GM19372 (cell line): ENCODE results near the gene TCOF1.
A peak's percentile ranks its signal among the peaks of the same experiment; 100 is the strongest.

ENCODE experiments used
- ATAC-seq: cut with Tn5 transposase; IDR thresholded peaks from one replicate; pipeline ENCODE4 v1.9.1; 2021; ENCODE audit warnings: mild to moderate bottlenecking, low read depth, moderate library complexity; ENCODE audit not compliant: unreplicated experiment

Gene TCOF1

DNA sequence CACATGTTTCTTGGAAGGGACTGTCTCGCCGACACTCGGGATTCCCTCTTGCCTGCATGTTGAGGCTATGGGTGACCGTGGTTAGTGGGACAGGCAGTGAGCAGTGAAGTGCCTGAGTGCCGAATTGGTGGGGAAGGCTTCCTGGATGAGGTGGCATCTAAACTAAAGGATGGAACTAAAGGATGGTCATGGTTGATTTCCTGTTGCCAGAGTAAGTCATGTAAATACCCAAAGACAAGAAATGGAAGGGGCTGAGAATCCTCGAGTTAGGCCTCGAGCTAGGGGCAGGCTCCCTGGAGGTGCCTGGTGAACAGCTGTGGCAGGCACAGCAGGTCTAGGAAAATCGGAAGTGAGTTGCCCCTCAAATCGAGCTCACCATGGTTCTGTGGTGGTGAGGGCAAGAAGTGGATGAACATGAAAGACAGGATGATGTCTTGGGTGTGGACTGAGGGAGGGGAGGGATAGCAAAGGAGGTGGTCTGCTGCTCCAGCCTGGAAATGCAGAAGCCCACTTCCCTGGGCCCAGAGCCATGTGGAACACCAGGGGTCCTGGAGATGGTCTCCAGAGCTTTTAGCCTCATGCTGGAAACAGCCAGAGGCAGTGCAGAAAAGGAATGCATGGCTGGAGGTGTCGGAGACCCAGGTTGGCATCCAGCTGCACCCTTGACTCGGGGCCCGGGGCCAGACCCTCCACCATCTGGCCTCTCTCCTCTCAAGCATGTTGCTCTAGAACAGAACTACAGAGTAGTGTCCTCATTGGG is 43.0 kb downstream of the TCOF1 start:
- no peak for ATAC-seq

DNA sequence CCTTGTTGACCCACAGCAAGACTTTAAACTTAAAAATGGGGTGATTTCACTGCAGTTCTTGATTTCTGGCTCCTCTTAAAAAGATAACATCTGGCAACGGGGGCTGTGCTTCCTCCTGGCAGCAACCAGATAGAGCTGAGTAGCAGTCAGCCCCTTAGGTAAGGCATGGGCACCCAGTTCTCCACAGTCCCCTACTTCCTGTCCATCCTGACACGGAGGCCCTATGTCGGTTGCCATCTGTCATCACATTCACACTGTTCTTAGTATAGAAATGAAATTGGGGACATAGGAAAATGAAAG is 43.5 kb downstream of the TCOF1 start:
- ATAC-seq = no peak

DNA sequence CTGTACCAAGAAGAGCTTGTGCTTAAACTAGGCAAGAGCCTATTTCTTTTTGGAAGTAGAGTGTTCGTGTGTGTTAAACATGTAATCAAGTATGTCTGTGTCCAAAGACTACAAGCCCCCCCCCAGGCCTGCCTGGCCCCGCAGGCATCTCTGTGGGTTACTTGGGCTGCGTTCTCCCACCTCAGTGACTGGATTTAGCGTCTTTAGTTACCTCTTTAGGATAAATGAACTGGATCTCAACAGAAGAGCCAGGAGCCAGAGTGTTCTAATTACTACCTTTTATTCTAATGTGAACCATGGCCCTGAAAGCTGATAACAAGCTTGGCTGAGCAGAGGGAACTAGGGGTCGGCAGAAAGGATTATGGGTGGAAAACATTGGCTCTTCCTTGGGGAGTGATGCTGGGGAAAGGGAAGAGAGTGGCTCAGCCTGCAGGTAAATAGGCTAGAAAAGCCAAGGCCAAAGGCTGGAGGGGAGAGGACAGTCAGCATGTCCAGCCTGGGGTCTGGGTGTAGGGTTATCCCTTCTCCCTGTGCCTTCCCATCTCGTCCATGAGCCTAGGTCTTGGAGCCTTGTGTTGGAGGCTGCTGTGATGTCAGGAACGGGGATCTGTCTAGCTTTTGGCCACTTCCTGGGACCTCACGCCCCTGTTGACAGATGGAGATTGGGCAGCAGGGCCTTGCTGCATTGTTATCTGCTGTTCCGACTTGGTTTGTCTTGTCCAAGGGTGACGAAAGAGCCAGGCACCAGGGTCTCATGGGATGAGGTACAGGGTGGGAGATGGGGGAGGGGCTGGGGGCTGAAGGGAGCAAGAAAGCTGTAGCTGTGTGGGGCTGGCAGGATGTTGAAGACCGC is 44.1 kb downstream of the TCOF1 start:
- ATAC-seq = no peak

DNA sequence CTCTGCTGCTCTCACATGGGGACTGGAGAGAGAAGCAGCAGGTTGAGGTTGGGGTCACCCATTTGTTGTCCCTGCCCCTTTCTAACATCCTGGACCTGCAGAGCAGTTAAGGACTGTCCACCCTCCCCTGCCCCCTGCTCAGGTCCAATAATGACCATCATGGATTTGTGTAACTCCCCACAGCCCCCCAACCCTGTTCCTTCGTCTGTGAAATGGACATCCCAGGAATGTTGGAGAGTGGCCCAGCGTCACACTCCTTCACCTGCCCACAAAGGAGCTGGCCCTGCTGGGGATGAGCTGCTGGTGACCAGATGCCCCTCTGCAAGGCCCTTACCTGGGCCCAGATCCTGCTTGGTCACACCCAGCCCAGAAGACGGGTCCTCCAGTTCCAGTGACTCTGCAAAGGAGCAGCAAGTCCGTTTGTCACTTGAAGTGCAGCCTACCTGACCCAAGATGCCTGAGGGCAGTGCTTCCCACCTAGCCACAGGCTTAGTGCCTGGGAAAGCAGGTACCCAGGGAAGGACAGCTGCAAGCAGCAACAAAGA is 44.8 kb downstream of the TCOF1 start:
- ATAC-seq = no peak

- ATAC-seq = no peak
These were observed 45.4 kb downstream of the TCOF1 start for GRCh38 chr5:150402901-150403342.

DNA sequence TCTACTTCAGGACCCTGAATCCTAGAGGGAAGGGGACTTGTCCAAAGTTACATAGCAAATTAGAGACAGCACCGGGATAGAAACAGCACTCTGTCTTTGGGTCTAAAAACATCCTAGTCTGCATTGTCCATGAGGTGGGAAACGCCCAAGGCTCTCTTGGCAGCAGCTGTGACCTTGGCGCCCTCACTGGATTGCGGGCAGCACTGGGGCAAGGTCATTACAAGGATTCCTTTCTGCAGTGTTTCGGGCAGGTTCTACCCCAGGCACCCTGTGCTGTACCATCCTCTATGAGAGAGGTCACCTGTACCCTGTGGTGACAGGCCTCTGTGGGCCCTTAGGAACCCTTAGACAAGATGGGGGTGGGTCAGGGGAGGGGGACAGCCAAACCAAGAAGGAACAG is 46.6 kb downstream of the TCOF1 start:
- ATAC-seq = no peak

GRCh38 chr5:150404535-150404934 is 47.0 kb downstream of the TCOF1 start:
- ATAC-seq = no peak

- no peak for ATAC-seq
These were observed 47.7 kb downstream of the TCOF1 start for GRCh38 chr5:150404941-150405816.

GRCh38 chr5:150406103-150406722 is 48.7 kb downstream of the TCOF1 start:
- ATAC-seq = no peak

GRCh38 chr5:150406723-150407095 is 49.2 kb downstream of the TCOF1 start:
- no peak for ATAC-seq

- no peak for ATAC-seq
These were observed 49.7 kb downstream of the TCOF1 start for GRCh38 chr5:150407096-150407720.

DNA sequence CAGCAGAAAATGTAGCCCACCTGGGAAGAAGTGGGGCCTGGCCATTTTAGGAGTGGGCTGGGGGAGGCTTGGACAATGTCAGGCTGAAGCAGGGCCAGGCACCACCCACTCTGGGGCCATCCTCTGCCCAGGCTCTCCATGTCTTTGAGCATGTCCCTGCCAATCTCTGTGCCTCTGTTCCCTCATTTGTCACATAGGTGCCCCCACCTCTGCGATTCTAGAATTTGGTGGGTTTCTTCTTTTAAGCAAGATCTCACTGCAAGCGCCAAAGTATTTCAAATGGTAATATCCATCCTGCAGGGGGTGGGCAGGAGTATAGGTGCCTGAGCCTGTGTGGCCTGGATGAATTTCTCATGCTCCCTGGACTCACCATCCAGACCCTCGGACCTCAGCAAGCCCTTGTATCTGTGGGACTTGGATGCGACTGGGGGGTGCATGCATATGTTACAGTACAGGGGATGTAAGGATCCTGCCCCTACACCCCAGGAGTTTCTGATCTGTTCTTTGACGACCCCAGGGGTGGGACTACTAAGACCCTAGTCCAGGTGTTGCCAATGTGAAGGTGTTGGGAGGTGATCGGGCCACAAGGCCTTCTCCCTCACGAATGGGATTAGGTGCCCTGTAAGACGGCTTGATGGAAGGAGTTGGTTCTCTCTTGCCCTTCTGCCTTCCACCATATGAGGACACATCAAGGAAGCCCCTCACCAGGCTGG is 50.9 kb downstream of the TCOF1 start:
- no peak for ATAC-seq

GRCh38 chr5:150409638-150410523 is 52.4 kb downstream of the TCOF1 start:
- ATAC-seq = peak; percentile 27

DNA sequence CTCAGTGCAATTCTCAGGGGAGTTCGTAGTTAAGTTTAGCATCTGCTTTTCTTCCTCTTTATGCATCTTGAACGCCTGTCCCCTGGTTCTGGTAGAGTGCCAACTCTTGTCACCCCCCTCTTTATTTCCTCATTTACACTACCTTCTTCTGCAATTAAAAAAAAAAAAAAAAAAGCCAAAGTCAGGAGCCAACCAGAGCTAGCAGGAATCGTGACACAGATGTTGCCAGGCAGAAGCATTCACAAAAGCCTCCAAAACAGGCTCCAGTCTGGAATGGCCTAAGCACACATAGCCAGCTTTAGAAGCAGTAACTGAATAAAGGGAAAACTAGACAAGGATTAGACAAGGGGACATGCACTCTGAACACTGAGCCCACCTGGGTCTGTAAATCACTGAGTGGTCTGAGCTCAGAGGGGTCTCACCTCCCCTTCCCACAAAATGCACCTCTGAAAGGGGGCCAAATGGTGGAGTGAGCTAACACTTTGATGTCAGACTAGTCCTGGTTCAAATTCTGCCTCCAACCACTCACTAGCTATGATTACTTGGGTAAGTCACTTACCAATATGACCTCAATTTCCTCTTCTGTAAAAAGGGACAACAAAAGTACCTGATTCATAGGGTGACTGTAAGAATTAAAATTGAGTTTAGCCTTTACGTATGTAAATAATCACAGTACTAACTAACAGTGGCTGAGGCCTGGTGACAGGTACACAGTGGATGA is 53.2 kb downstream of the TCOF1 start:
- ATAC-seq = no peak

- no peak for ATAC-seq
These were observed 53.9 kb downstream of the TCOF1 start for GRCh38 chr5:150411245-150411979.

DNA sequence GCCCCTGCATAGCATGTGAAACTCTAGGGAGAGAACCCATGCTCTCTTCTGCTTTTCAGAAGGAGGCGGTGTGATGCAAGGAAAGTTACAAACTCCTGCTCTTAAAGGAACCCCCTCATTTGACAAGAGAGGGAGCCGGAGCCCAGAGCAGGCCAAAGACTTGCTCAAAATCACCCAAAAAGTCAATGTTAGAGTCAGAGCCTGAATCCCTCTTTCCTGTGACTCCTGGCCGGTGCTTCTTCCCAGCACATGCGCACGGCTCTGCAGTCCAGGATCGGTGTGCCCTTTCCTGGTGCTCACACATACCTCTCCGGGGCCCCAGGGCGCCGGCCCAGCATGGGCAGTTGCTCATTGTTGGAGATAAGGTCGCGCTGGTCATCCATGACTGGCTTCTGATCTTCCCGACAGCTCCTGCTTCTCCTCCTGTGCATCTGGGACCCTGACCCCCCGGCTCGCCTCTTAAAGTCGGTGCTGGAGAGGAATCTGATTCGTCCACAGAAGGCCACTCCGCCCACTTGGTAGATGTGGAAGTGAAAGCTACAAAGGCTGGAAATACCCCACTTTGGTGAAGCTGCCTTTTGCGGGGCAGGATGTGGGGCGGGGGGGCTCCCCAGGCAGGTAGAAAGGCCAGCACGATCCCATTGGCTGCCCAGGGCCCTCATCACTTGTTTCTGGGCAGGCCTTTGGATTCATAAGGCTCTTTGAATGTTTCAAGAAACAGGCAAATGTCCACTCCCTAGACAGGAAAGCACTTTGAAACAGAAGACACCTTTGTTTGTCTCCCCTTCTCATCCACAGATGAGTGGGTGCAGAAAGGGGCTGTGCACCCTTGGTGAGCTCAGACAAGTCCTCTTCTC is 55.0 kb downstream of the TCOF1 start, which contains the start of gene CD74:
TSS of gene CD74 (minus strand) at position 592 of the 857 bp plus-strand sequence. CDS start at position 431, 161 bp downstream.
- ATAC-seq = peak; percentile 66
